Measurements from ENCODE around the gene GALNT16.

The GALNT16 gene

GRCh38 chr14:69355154-69355597, 95.2 kb downstream of the GALNT16 start:
- no peak for DNase-seq

GRCh38 chr14:69355607-69356281, 95.8 kb downstream of the GALNT16 start:
- DNase-seq, result no peak
- in situ Hi-C loops (cut with MboI; ENCODE audit: low pct_unique_long_range_greater_than_20kb, low sequenced_read_pairs), result no loop called here

More at GRCh38 chr14:69355154-69355597, 95.2 kb downstream of the GALNT16 start:
- in situ Hi-C loops (cut with MboI; ENCODE audit: low pct_unique_long_range_greater_than_20kb, low sequenced_read_pairs), result no loop called here

GRCh38 chr14:69356903-69357543, 97.1 kb downstream of the GALNT16 start:
- in situ Hi-C loops (cut with MboI; ENCODE audit: low pct_unique_long_range_greater_than_20kb, low sequenced_read_pairs), result no loop called here
- DNase-seq, result no peak

GRCh38 chr14:69357544-69358200, 97.7 kb downstream of the GALNT16 start:
- in situ Hi-C loops (cut with MboI; ENCODE audit: low pct_unique_long_range_greater_than_20kb, low sequenced_read_pairs), result no loop called here
- no peak for DNase-seq

GRCh38 chr14:69358233-69358963, 98.4 kb downstream of the GALNT16 start:
- DNase-seq, result no peak
- in situ Hi-C loops (cut with MboI; ENCODE audit: low pct_unique_long_range_greater_than_20kb, low sequenced_read_pairs), result no loop called here

- DNase-seq, result no peak
- in situ Hi-C loops (cut with MboI; ENCODE audit: low pct_unique_long_range_greater_than_20kb, low sequenced_read_pairs), result no loop called here
Measured at GRCh38 chr14:69358966-69359365, 99.0 kb downstream of the GALNT16 start.

- DNase-seq, result no peak
- in situ Hi-C loops (cut with MboI; ENCODE audit: low pct_unique_long_range_greater_than_20kb, low sequenced_read_pairs), result no loop called here
Measured at GRCh38 chr14:69360438-69361108, 100.6 kb downstream of the GALNT16 start.

- no peak for DNase-seq
- in situ Hi-C loops (cut with MboI; ENCODE audit: low pct_unique_long_range_greater_than_20kb, low sequenced_read_pairs), result no loop called here
Measured at GRCh38 chr14:69363055-69363454, 103.1 kb downstream of the GALNT16 start.

GRCh38 chr14:69363964-69364363, 104.0 kb downstream of the GALNT16 start:
- in situ Hi-C loops (cut with MboI; ENCODE audit: low pct_unique_long_range_greater_than_20kb, low sequenced_read_pairs), result no loop called here
- no peak for DNase-seq

- in situ Hi-C loops (cut with MboI; ENCODE audit: low pct_unique_long_range_greater_than_20kb, low sequenced_read_pairs), result no loop called here
- DNase-seq, result no peak
Measured at GRCh38 chr14:69364378-69364777, 104.4 kb downstream of the GALNT16 start.

GRCh38 chr14:69366069-69366468, 106.1 kb downstream of the GALNT16 start:
- DNase-seq, result no peak
- in situ Hi-C loops (cut with MboI; ENCODE audit: low pct_unique_long_range_greater_than_20kb, low sequenced_read_pairs), result no loop called here

GRCh38 chr14:69366761-69367160, 106.8 kb downstream of the GALNT16 start:
- in situ Hi-C loops (cut with MboI; ENCODE audit: low pct_unique_long_range_greater_than_20kb, low sequenced_read_pairs), result no loop called here
- DNase-seq, result no peak

GRCh38 chr14:69368381-69368780, 108.4 kb downstream of the GALNT16 start:
- no peak for DNase-seq
- in situ Hi-C loops (cut with MboI; ENCODE audit: low pct_unique_long_range_greater_than_20kb, low sequenced_read_pairs), result no loop called here

- in situ Hi-C loops (cut with MboI; ENCODE audit: low pct_unique_long_range_greater_than_20kb, low sequenced_read_pairs), result no loop called here
- no peak for DNase-seq
Measured at GRCh38 chr14:69370061-69370460, 110.1 kb downstream of the GALNT16 start.

- DNase-seq, result no peak
- in situ Hi-C loops (cut with MboI; ENCODE audit: low pct_unique_long_range_greater_than_20kb, low sequenced_read_pairs), result no loop called here
Measured at GRCh38 chr14:69372146-69372545, 112.2 kb downstream of the GALNT16 start.

GRCh38 chr14:69373104-69373503, 113.1 kb downstream of the GALNT16 start:
- in situ Hi-C loops (cut with MboI; ENCODE audit: low pct_unique_long_range_greater_than_20kb, low sequenced_read_pairs), result no loop called here

GRCh38 chr14:69374235-69374634, 114.3 kb downstream of the GALNT16 start:
- DNase-seq, result no peak
- in situ Hi-C loops (cut with MboI; ENCODE audit: low pct_unique_long_range_greater_than_20kb, low sequenced_read_pairs), result no loop called here

More at GRCh38 chr14:69373104-69373503, 113.1 kb downstream of the GALNT16 start:
- DNase-seq, result no peak

GRCh38 chr14:69375182-69375581, 115.2 kb downstream of the GALNT16 start:
- in situ Hi-C loops (cut with MboI; ENCODE audit: low pct_unique_long_range_greater_than_20kb, low sequenced_read_pairs), result no loop called here

GRCh38 chr14:69375722-69376121, 115.8 kb downstream of the GALNT16 start:
- in situ Hi-C loops (cut with MboI; ENCODE audit: low pct_unique_long_range_greater_than_20kb, low sequenced_read_pairs), result no loop called here
- DNase-seq, result no peak

More at GRCh38 chr14:69375182-69375581, 115.2 kb downstream of the GALNT16 start:
- no peak for DNase-seq

Data from KBM-7 (cell line).